Loucy (cell line): ENCODE data around the gene PAK2.

Experiments used
- EZH2phosphoT487 ChIP-seq: fragments of 200-600 bp; IDR thresholded peaks from 2 replicates; pipeline ENCODE4 v1.6.1; 2018; ENCODE audit warnings: antibody characterized with exemption, mild to moderate bottlenecking, moderate library complexity, borderline replicate concordance
- TF ChIP-seq, protein P1 (sequence below): fragments of 200-600 bp; sonication (generic); conservative IDR thresholded peaks from 2 replicates; pipeline ENCODE4 v1.5.1; 2014; ENCODE audit warnings: mild to moderate bottlenecking, antibody characterized with exemption, low read length

GRCh38 chr3:196694941-196695848 lies 44.5 kb upstream of the PAK2 start:
- TF ChIP-seq, protein P1, sequence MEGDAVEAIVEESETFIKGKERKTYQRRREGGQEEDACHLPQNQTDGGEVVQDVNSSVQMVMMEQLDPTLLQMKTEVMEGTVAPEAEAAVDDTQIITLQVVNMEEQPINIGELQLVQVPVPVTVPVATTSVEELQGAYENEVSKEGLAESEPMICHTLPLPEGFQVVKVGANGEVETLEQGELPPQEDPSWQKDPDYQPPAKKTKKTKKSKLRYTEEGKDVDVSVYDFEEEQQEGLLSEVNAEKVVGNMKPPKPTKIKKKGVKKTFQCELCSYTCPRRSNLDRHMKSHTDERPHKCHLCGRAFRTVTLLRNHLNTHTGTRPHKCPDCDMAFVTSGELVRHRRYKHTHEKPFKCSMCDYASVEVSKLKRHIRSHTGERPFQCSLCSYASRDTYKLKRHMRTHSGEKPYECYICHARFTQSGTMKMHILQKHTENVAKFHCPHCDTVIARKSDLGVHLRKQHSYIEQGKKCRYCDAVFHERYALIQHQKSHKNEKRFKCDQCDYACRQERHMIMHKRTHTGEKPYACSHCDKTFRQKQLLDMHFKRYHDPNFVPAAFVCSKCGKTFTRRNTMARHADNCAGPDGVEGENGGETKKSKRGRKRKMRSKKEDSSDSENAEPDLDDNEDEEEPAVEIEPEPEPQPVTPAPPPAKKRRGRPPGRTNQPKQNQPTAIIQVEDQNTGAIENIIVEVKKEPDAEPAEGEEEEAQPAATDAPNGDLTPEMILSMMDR, result no peak
- TF ChIP-seq EZH2phosphoT487, result no peak
